Panc1 (cell line): Measurements from ENCODE around the gene ROBO1. TPM values are rescaled to one million over a fixed set of nuclear protein-coding genes. Genes with fewer than 3 reads are reported as not detected.

ENCODE experiments used
- ATAC-seq: fragments of 200-7000 bp; cut with Tn5 transposase; 2 replicates; pipeline ENCODE4 v1.9.1; 2020; ENCODE audit warnings: mild to moderate bottlenecking, moderate library complexity
- BruUV-seq: library from RNA; stranded (reverse); fragments of 400-500 nt; replicated peaks from 2 replicates; lab custom pipeline; 2021; lab: Mats Ljungman, UMichigan
- CTCF ChIA-PET: fragments of 300-600 bp; sonication (Branson Sonifier 250); formaldehyde crosslinking; loops from one replicate; lab custom pipeline; 2022; ENCODE audit warnings: antibody characterized with exemption; lab: Charles Lee
- POLR2A ChIA-PET: fragments of 300-600 bp; sonication (Branson Sonifier 250); formaldehyde crosslinking; loops from one replicate; lab custom pipeline; 2022; ENCODE audit warnings: antibody characterized with exemption; lab: Charles Lee
- DNase-seq: peaks from one replicate; pipeline ENCODE4 v3.0.0-alpha.2; 2010; ENCODE audit warnings: low read depth, low spot score
- H3K27ac ChIP-seq: 2 replicates; pipeline ENCODE4 v1.5.1; 2011; ENCODE audit warnings: mild to moderate bottlenecking, low read length, inconsistent platforms
- H3K27me3 ChIP-seq: fragments of 200-500 bp; sonication (Bioruptor generic); 2 replicates; pipeline ENCODE4 v1.6.0; 2014; ENCODE audit warnings: low read length, inconsistent platforms; ENCODE audit not compliant: control insufficient read depth, insufficient read depth
- H3K36me3 ChIP-seq: fragments of 200-500 bp; sonication (Bioruptor generic); 2 replicates; pipeline ENCODE4 v1.5.1; 2014; ENCODE audit warnings: inconsistent platforms, mild to moderate bottlenecking, low read length, moderate library complexity; ENCODE audit not compliant: control insufficient read depth, insufficient read depth
- H3K4me1 ChIP-seq: 2 replicates; pipeline ENCODE4 v1.5.1; 2011; ENCODE audit warnings: inconsistent platforms, mild to moderate bottlenecking, low read length, moderate library complexity; ENCODE audit not compliant: control insufficient read depth, insufficient read depth
- H3K4me3 ChIP-seq, 2 experiments: 2 replicates each; pipeline ENCODE4 v1.5.1; 2011 to 2012; ENCODE audit warnings: low read depth in 2 of 2, low read length in 2 of 2, mild to moderate bottlenecking in 2 of 2, inconsistent platforms in 1 of 2, moderate library complexity in 1 of 2
- H3K9me3 ChIP-seq: fragments of 200-500 bp; sonication (Bioruptor generic); 2 replicates; pipeline ENCODE4 v1.5.1; 2014; ENCODE audit warnings: low read depth, mild to moderate bottlenecking, inconsistent platforms, low read length, moderate library complexity; ENCODE audit not compliant: control insufficient read depth, insufficient read depth
- CTCF ChIP-seq: fragments of 450-650 bp; IDR thresholded peaks from 2 replicates; pipeline ENCODE4 v1.5.1; 2017; ENCODE audit warnings: mild to moderate bottlenecking
- POLR2AphosphoS5 ChIP-seq: IDR thresholded peaks from 2 replicates; pipeline ENCODE4 v1.6.1; 2012; ENCODE audit warnings: mild to moderate bottlenecking, low read depth, low read length, moderate library complexity
- REST ChIP-seq, 2 experiments: IDR thresholded peaks; 2 replicates each; pipeline ENCODE4 v1.6.1; 2011 to 2012; ENCODE audit warnings: low read depth in 2 of 2, control low read depth in 1 of 2, low read length in 1 of 2, mild to moderate bottlenecking in 1 of 2, moderate library complexity in 1 of 2; ENCODE audit not compliant: insufficient read depth in 1 of 2
- SIN3A ChIP-seq: IDR thresholded peaks from 2 replicates; pipeline ENCODE4 v1.6.1; 2012; ENCODE audit warnings: low read depth, mild to moderate bottlenecking, low read length, moderate library complexity, borderline replicate concordance; ENCODE audit not compliant: insufficient read depth
- TCF7L2 ChIP-seq: IDR thresholded peaks from 2 replicates; pipeline ENCODE4 v1.6.1; 2011; ENCODE audit warnings: mild to moderate bottlenecking, low read depth, low read length, inconsistent platforms
- in situ Hi-C: cut with HindIII; loops from 2 replicates; pipeline ENCODE4 v1.10.0; 2016; ENCODE audit warnings: low sequenced_read_pairs, low pct_unique_long_range_greater_than_20kb
- intact Hi-C: fragments of 100-400 bp; cut with micrococcal nuclease; formaldehyde crosslinking; loops from one replicate; pipeline ENCODE4 v1.10.0; 2022; ENCODE audit not compliant: unreplicated experiment
- total RNA-seq: library from RNA; stranded (reverse); gene quantifications from one replicate; pipeline ENCODE4 v1.2.1, GENCODE V29; 2021; ENCODE audit not compliant: unreplicated experiment

Gene ROBO1
- total RNA-seq, 1 experiment from 2014 or later, result 61.6 TPM

- intact Hi-C loops, result no loop called here
- H3K36me3 ChIP-seq, result no peaks in the 10 kb centered on the region
- ChIA-PET CTCF (no interaction called here), POLR2A (no interaction called here)
- in situ Hi-C loops, result no loop called here
- no peaks in the 10 kb centered on the region for H3K9me3 ChIP-seq
- no peak overlapping the region for H3K4me3 ChIP-seq
- no TSS peak for BruUV-seq
- ATAC-seq, result no peak
- TF ChIP-seq POLR2AphosphoS5 (no peak), REST (IDR thresholded peaks at IDR 0.05; ENCODE audit: insufficient read depth in 1 of 2, low read depth in 2 of 2, low read length in 1 of 2) (no peak), CTCF (no peak), TCF7L2 (no peak), SIN3A (no peak)
- DNase-seq, result no peak
- H3K27ac ChIP-seq, result no peak overlapping the region
- H3K4me1 ChIP-seq, result no peaks in the 10 kb centered on the region
- H3K27me3 ChIP-seq, result no peaks in the 10 kb centered on the region
Measured at GRCh38 chr3:79028916-79029315, 738.9 kb downstream of the ROBO1 start.

GRCh38 chr3:79027593-79027992, 740.2 kb downstream of the ROBO1 start:
- H3K4me1 ChIP-seq, result no peaks in the 10 kb centered on the region
- intact Hi-C loops (no loop called here), in situ Hi-C loops (no loop called here)
- H3K4me3 ChIP-seq, result no peak overlapping the region
- H3K36me3 ChIP-seq, result no peaks in the 10 kb centered on the region
- ChIA-PET POLR2A (no interaction called here), CTCF (no interaction called here)
- H3K9me3 ChIP-seq, result no peaks in the 10 kb centered on the region
- no peak for DNase-seq
- TF ChIP-seq POLR2AphosphoS5 (no peak), TCF7L2 (no peak), CTCF (no peak), SIN3A (no peak), REST (IDR thresholded peaks at IDR 0.05; ENCODE audit: insufficient read depth in 1 of 2, low read depth in 2 of 2, low read length in 1 of 2) (no peak)
- BruUV-seq, result no TSS peak
- H3K27ac ChIP-seq, result no peak overlapping the region
- no peaks in the 10 kb centered on the region for H3K27me3 ChIP-seq
- ATAC-seq, result no peak
